ENCODE results near the gene GJE1.
"Not testable (repeated sequence)": the region's sequence is repeated elsewhere in the genome, so short reads cannot be mapped to it uniquely, and the experiment has no call there.

GJE1 gene

DNA sequence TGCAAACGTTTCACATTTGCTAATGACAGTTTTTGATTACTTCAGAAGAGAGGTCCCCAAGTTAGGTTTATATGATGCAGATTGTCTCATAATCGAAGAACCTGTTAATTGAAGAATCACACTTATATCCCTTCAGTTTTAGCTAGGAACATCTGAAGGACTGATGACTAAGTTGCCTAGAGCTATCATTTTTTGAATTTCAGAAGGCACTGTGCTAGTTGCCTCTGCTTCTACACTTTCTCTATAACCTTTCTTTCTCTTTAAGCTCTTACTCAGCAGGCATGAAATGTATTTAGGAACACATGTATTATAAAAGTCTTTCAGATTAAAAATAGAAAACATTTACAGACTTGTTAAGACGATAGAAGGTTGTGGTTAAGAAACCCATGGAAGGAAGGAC lies 14.4 kb upstream of the GJE1 start:
- CTCF ChIA-PET, result no interaction called here
- WGBS (ENCODE audit: insufficient coverage), result 80% methylated on average over 1 of the region's 3 CpGs

GRCh38 chr6:142118925-142119324 lies 13.8 kb upstream of the GJE1 start:
- CTCF ChIA-PET, result no interaction called here
- POLR2A ChIA-PET, result no interaction called here
- peaks cover 0 to 2% (median 0%) of the 10 kb centered on the region in 5 experiments for H3K27me3 ChIP-seq (replicated peaks in 2 of 5; ENCODE audit: control insufficient read depth in 4 of 5, insufficient read depth in 5 of 5, low read length in 4 of 5)
- no peak for DNase-seq
- no peaks in the 10 kb centered on the region for H3K9me3 ChIP-seq (ENCODE audit: control extremely low read depth in 1 of 5, control insufficient read depth in 4 of 5, insufficient read depth in 2 of 5, low read depth in 1 of 5, low read length in 4 of 5)
- no peaks in the 10 kb centered on the region for H3K36me3 ChIP-seq (ENCODE audit: control insufficient read depth in 4 of 4, insufficient read depth in 4 of 4, low read length in 3 of 4)
- H3K4me1 ChIP-seq (ENCODE audit: control extremely low read depth in 1 of 4, control insufficient read depth in 4 of 4, insufficient read depth in 4 of 4, low read length in 3 of 4), result no peaks in the 10 kb centered on the region
- WGBS (ENCODE audit: insufficient coverage), result 81% methylated on average over 2 of the region's 2 CpGs
- no peak overlapping the region for H3K27ac ChIP-seq (ENCODE audit: insufficient read depth in 1 of 2, low read depth in 1 of 2, low read length in 2 of 2, poor library complexity in 1 of 2, severe bottlenecking in 2 of 2)
- H3K4me3 ChIP-seq (ENCODE audit: control insufficient read depth in 1 of 7, extremely low read depth in 1 of 7, insufficient read depth in 4 of 7, low read depth in 2 of 7, low read length in 6 of 7), result no peak overlapping the region

More for the DNA sequence above, 14.4 kb upstream of the GJE1 start:
- no peak for DNase-seq
- no peak overlapping the region for H3K27ac ChIP-seq (ENCODE audit: insufficient read depth in 1 of 2, low read depth in 1 of 2, low read length in 2 of 2, poor library complexity in 1 of 2, severe bottlenecking in 2 of 2)
- no peak overlapping the region for H3K4me3 ChIP-seq (ENCODE audit: control insufficient read depth in 1 of 7, extremely low read depth in 1 of 7, insufficient read depth in 4 of 7, low read depth in 2 of 7, low read length in 6 of 7)
- H3K27me3 ChIP-seq (replicated peaks in 2 of 5; ENCODE audit: control insufficient read depth in 4 of 5, insufficient read depth in 5 of 5, low read length in 4 of 5), result peaks cover 0 to 2% (median 0%) of the 10 kb centered on the region in 5 experiments
- H3K36me3 ChIP-seq (ENCODE audit: control insufficient read depth in 4 of 4, insufficient read depth in 4 of 4, low read length in 3 of 4), result no peaks in the 10 kb centered on the region
- POLR2A ChIA-PET, result no interaction called here
- H3K9me3 ChIP-seq (ENCODE audit: control extremely low read depth in 1 of 5, control insufficient read depth in 4 of 5, insufficient read depth in 2 of 5, low read depth in 1 of 5, low read length in 4 of 5), result no peaks in the 10 kb centered on the region
- H3K4me1 ChIP-seq (ENCODE audit: control extremely low read depth in 1 of 4, control insufficient read depth in 4 of 4, insufficient read depth in 4 of 4, low read length in 3 of 4), result no peaks in the 10 kb centered on the region

GRCh38 chr6:142121342-142121741 lies 11.4 kb upstream of the GJE1 start:
- Histone ChIP-seq H3K27ac (ENCODE audit: insufficient read depth in 1 of 2, low read depth in 1 of 2, low read length in 2 of 2, poor library complexity in 1 of 2, severe bottlenecking in 2 of 2) (no peak overlapping the region), H3K36me3 (ENCODE audit: control insufficient read depth in 4 of 4, insufficient read depth in 4 of 4, low read length in 3 of 4) (no peaks in the 10 kb centered on the region), H3K4me3 (ENCODE audit: control insufficient read depth in 1 of 7, extremely low read depth in 1 of 7, insufficient read depth in 4 of 7, low read depth in 2 of 7, low read length in 6 of 7) (no peak overlapping the region), H3K27me3 (replicated peaks in 2 of 5; ENCODE audit: control insufficient read depth in 4 of 5, insufficient read depth in 5 of 5, low read length in 4 of 5) (peaks cover 0 to 2% (median 0%) of the 10 kb centered on the region in 5 experiments), H3K9me3 (ENCODE audit: control extremely low read depth in 1 of 5, control insufficient read depth in 4 of 5, insufficient read depth in 2 of 5, low read depth in 1 of 5, low read length in 4 of 5) (no peaks in the 10 kb centered on the region), H3K4me1 (ENCODE audit: control extremely low read depth in 1 of 4, control insufficient read depth in 4 of 4, insufficient read depth in 4 of 4, low read length in 3 of 4) (no peaks in the 10 kb centered on the region)
- POLR2A ChIA-PET, result no interaction called here
- CTCF ChIA-PET, result interaction anchor here (1.1 kb wide), 1 partner anchor 267 kb away, joined by 5 read pairs; no protein-coding TSS in a partner anchor
- no peak for DNase-seq
- WGBS (ENCODE audit: insufficient coverage), result 92% methylated on average over 2 of the region's 3 CpGs

DNA sequence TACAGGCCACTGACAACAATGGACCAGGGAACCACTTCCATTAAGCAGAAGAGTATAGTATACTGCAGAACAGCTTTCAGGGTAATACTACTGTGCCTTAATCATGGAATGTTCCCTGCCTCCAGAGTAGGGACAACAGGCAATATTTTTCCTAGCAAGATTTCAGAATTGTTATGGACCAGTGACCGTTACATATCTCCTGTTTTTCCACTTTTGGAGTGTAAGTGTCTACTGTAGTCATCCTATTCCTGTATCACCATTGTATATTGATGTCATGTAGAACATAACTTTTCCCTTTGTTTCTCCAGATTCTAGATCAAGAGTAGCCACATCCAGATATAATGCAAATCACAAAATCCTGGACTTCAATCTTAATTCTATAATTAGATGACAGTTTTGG lies 1.9 kb upstream of the GJE1 start:
- WGBS (ENCODE audit: insufficient coverage), result no CpG with 5 or more reads among the region's 1 CpG
- peaks cover 0 to 12% (median 2%) of the 10 kb centered on the region in 5 experiments for H3K9me3 ChIP-seq (ENCODE audit: control extremely low read depth in 1 of 5, control insufficient read depth in 4 of 5, insufficient read depth in 2 of 5, low read depth in 1 of 5, low read length in 4 of 5)
- H3K36me3 ChIP-seq (ENCODE audit: control insufficient read depth in 4 of 4, insufficient read depth in 4 of 4, low read length in 3 of 4), result no peaks in the 10 kb centered on the region
- no peak overlapping the region for H3K27ac ChIP-seq (ENCODE audit: insufficient read depth in 1 of 2, low read depth in 1 of 2, low read length in 2 of 2, poor library complexity in 1 of 2, severe bottlenecking in 2 of 2)
- ChIA-PET POLR2A (no interaction called here), CTCF (no interaction called here)
- no peak overlapping the region for H3K4me3 ChIP-seq (ENCODE audit: control insufficient read depth in 1 of 7, extremely low read depth in 1 of 7, insufficient read depth in 4 of 7, low read depth in 2 of 7, low read length in 6 of 7)
- DNase-seq, result no peak
- no peaks in the 10 kb centered on the region for H3K4me1 ChIP-seq (ENCODE audit: control extremely low read depth in 1 of 4, control insufficient read depth in 4 of 4, insufficient read depth in 4 of 4, low read length in 3 of 4)
- H3K27me3 ChIP-seq (replicated peaks in 2 of 5; ENCODE audit: control insufficient read depth in 4 of 5, insufficient read depth in 5 of 5, low read length in 4 of 5), result no peaks in the 10 kb centered on the region

DNA sequence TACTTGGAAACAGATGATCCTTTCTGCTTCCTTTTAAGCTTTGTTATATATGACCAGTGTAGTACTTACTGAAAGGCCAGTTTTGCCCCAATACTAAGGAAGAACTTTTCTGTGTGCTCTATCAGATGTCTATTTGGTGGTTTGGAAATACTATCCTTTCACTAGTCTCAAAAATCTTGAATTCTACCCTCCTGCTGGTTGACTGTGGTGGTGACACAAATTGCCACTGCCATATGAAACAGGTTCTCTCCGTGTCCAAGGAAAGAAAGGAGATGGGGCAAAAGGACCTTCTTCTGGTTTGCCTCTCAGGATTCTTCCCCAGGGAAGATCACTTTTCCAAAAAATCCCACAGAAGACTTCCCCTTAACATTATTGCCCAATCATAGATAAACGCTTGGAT lies 6.2 kb downstream of the GJE1 start:
- Histone ChIP-seq H3K4me1 (ENCODE audit: control extremely low read depth in 1 of 4, control insufficient read depth in 4 of 4, insufficient read depth in 4 of 4, low read length in 3 of 4) (no peaks in the 10 kb centered on the region), H3K27ac (ENCODE audit: insufficient read depth in 1 of 2, low read depth in 1 of 2, low read length in 2 of 2, poor library complexity in 1 of 2, severe bottlenecking in 2 of 2) (no peak overlapping the region), H3K36me3 (ENCODE audit: control insufficient read depth in 4 of 4, insufficient read depth in 4 of 4, low read length in 3 of 4) (no peaks in the 10 kb centered on the region), H3K27me3 (replicated peaks in 2 of 5; ENCODE audit: control insufficient read depth in 4 of 5, insufficient read depth in 5 of 5, low read length in 4 of 5) (no peaks in the 10 kb centered on the region), H3K4me3 (ENCODE audit: control insufficient read depth in 1 of 7, extremely low read depth in 1 of 7, insufficient read depth in 4 of 7, low read depth in 2 of 7, low read length in 6 of 7) (no peak overlapping the region), H3K9me3 (ENCODE audit: control extremely low read depth in 1 of 5, control insufficient read depth in 4 of 5, insufficient read depth in 2 of 5, low read depth in 1 of 5, low read length in 4 of 5) (no peaks in the 10 kb centered on the region)
- POLR2A ChIA-PET, result no interaction called here
- no peak for DNase-seq
- CTCF ChIA-PET, result interaction anchor here (1.1 to 1.7 kb wide), 2 partner anchors 12 to 17 kb away, joined by 3 to 5 read pairs; no protein-coding TSS in a partner anchor
- WGBS (ENCODE audit: insufficient coverage), result 83% methylated on average over 2 of the region's 2 CpGs

DNA sequence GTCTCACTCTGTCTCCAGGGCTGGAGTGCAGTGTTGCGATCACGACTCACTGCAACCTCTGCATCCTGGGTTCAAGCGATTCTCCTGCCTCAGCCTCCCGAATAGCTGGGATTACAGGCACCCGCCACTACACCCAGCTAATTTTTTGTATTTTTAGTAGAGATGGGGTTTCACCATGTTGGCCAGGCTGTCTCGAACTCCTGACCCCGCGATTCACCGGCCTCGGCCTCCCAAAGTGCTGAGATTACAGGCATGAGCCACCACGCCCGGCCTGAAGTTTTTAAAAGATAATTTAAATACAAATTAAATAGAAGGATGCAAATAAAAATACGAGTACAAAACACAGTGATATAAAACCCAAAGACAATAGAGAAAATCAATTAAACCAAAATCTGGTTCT lies 8.8 kb downstream of the GJE1 start:
- DNase-seq; H3K27ac ChIP-seq (ENCODE audit: insufficient read depth in 1 of 2, low read depth in 1 of 2, low read length in 2 of 2, poor library complexity in 1 of 2, severe bottlenecking in 2 of 2); H3K9me3 ChIP-seq (ENCODE audit: control extremely low read depth in 1 of 5, control insufficient read depth in 4 of 5, insufficient read depth in 2 of 5, low read depth in 1 of 5, low read length in 4 of 5); CTCF ChIA-PET; POLR2A ChIA-PET; H3K4me1 ChIP-seq (ENCODE audit: control extremely low read depth in 1 of 4, control insufficient read depth in 4 of 4, insufficient read depth in 4 of 4, low read length in 3 of 4); H3K27me3 ChIP-seq (replicated peaks in 2 of 5; ENCODE audit: control insufficient read depth in 4 of 5, insufficient read depth in 5 of 5, low read length in 4 of 5); H3K4me3 ChIP-seq (ENCODE audit: control insufficient read depth in 1 of 7, extremely low read depth in 1 of 7, insufficient read depth in 4 of 7, low read depth in 2 of 7, low read length in 6 of 7); H3K36me3 ChIP-seq (ENCODE audit: control insufficient read depth in 4 of 4, insufficient read depth in 4 of 4, low read length in 3 of 4): not testable (repeated sequence)
- 100% methylated on average over 1 of the region's 13 CpGs for WGBS (ENCODE audit: insufficient coverage)

GRCh38 chr6:142146828-142147662 lies 14.3 kb downstream of the GJE1 start, which contains the start of the genes NMBR and VTA1:
Gene NMBR (minus strand): TSS chr6:142147122. CDS start chr6:142088658, 58,464 bp downstream.
Gene VTA1 (plus strand): TSS chr6:142147263. CDS start chr6:142147288, 25 bp downstream.
- peak; percentile 100 for DNase-seq
- Histone ChIP-seq H3K36me3 (ENCODE audit: control insufficient read depth in 4 of 4, insufficient read depth in 4 of 4, low read length in 3 of 4) (peaks cover 0 to 8% (median 0%) of the 10 kb centered on the region in 4 experiments), H3K27ac (ENCODE audit: insufficient read depth in 1 of 2, low read depth in 1 of 2, low read length in 2 of 2, poor library complexity in 1 of 2, severe bottlenecking in 2 of 2) (peak within 1 kb of the TSS; percentile 59 to 89), H3K4me1 (ENCODE audit: control extremely low read depth in 1 of 4, control insufficient read depth in 4 of 4, insufficient read depth in 4 of 4, low read length in 3 of 4) (peaks cover 10 to 28% (median 15%) of the 10 kb centered on the region in 4 experiments), H3K9me3 (ENCODE audit: control extremely low read depth in 1 of 5, control insufficient read depth in 4 of 5, insufficient read depth in 2 of 5, low read depth in 1 of 5, low read length in 4 of 5) (no peaks in the 10 kb centered on the region), H3K27me3 (replicated peaks in 2 of 5; ENCODE audit: control insufficient read depth in 4 of 5, insufficient read depth in 5 of 5, low read length in 4 of 5) (no peaks in the 10 kb centered on the region), H3K4me3 (ENCODE audit: control insufficient read depth in 1 of 7, extremely low read depth in 1 of 7, insufficient read depth in 4 of 7, low read depth in 2 of 7, low read length in 6 of 7) (peak within 1 kb of the TSS; percentile 82 to 99 (median 90))
- POLR2A ChIA-PET, result interaction anchor here (0.6 kb wide), 1 partner anchor 294 kb away, joined by 3 read pairs; no protein-coding TSS in a partner anchor
- WGBS (ENCODE audit: insufficient coverage), result 1% methylated on average over 16 of the region's 38 CpGs
- CTCF ChIA-PET, result interaction anchor here (0.8 to 3.2 kb wide), 8 partner anchors 9 to 1908 kb away, joined by 3 to 27 read pairs (median 4); no protein-coding TSS in a partner anchor

Data from common myeloid progenitor, CD34-positive (primary cell).